GM19397 (cell line): ENCODE results near the gene NELFA.

Source experiments
- ATAC-seq: cut with Tn5 transposase; IDR thresholded peaks from one replicate; pipeline ENCODE4 v1.9.1; 2021; ENCODE audit warnings: mild to moderate bottlenecking, moderate library complexity; ENCODE audit not compliant: unreplicated experiment

The NELFA gene

DNA sequence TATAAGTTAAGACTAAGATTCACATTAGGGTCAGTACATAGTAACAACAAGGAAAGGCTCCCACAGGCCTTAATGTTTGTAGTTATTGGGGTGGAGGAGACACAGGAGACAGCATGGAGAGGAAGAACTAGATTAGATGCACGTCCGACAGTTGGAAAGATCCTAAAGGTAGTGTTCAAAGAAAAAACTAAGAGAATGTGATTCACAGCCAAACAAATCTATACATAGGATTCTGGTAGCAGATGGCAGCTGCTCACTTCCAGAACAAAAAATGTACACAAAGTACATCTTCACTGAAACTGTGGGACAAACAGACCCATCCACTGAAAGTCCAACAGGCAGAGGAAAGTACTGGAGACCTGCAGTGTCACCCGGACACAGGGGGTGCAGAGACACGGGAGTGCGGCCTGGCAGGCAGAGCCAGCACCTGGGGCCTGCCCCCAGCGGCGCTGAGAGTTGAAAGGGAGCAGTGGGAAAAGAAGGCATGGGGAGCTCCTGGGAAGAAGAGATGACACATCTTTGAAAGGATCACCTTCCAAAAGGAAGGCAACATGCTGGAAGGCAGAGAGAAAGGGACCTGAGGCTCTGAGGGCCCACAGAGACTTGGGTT is 40.0 kb downstream of the NELFA start:
- no peak for ATAC-seq

DNA sequence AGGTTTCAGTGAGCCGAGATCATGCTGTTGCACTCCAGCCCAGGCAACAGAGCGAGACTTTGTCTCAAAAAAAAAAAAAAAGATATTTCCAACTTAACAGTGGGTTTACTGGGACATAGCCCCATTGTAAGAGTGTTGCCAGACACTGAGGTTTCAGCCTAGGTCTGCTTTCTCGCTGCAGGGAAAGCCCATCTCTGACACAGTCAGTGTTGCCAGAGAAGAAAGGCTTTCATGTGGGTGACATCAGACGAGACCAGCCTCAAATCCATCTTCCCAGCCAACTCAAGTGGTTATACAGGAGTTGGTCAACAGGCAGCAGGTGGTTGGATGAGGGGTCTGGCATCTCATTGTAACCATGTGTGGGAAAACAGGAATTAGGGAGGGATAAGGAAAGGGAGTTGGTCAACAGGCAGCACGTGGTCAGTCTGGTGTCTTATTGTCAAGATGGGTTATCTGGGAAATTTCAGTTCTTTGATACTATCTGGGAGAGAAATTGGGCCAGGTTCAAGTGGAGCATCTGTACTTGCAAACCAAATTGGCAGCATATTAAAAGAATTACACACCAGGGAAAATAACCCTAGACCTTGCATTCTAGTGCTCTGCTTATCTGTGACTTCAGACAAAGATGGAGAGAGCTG is 41.1 kb downstream of the NELFA start:
- no peak for ATAC-seq

DNA sequence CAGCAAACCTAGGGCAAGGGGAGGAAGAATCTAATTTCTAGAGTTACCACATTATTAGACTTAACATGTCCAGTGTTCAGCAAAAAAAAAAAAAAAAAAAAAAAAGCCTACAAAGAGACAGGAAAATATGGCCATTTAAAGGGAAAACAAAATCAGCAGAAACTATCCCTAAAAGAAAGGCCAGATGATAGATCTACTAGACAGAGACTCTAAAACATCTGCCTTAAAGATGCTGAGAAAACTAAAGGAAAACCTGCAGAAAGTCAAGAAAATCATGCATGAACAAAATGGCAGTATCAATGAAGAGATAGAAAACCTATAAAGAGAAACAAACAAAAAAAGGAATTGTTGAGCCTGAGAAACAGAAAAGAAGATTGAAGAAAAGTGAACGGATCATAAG is 43.8 kb downstream of the NELFA start:
- ATAC-seq = no peak

DNA sequence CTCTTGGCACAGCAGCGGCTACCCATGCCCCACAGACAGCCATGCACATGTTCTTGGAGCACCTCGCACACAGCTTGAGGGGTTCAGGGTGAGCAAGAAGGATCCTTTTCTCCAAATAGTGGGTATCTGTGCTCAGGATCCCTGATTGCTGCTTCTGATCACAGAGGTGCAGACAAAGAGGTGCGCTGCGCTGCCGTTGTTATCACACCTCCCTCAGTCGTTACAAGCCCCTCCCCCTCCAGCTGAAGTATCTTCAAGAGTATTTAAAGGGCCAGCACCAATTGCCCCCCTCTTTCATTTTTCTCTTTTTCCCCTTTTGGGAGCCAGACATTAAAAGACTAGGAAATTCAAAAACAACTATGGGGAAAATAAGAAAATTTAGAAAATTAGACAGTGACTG is 44.3 kb downstream of the NELFA start:
- no peak for ATAC-seq

DNA sequence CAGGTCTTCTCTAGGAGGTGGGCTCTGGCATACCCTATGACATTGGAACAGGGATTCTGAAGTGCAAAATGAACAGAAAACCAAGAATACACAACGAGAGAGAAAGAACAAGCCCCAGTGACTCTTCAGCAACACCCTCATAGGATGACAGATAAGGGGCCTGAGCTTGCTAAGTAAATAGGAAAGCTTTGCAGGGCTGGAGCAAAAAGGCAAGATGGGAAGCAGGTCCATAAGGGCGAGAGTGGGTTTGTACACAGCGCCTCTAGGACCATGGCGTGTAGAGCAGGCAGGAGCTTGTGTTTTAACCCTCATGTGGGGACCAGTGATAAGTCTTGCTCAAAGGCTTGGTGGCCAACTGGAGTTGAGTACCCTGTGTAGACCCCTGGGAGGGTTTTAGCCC is 45.8 kb downstream of the NELFA start:
- no peak for ATAC-seq

GRCh38 chr4:1961563-1961962 is 47.2 kb downstream of the NELFA start:
- no peak for ATAC-seq

DNA sequence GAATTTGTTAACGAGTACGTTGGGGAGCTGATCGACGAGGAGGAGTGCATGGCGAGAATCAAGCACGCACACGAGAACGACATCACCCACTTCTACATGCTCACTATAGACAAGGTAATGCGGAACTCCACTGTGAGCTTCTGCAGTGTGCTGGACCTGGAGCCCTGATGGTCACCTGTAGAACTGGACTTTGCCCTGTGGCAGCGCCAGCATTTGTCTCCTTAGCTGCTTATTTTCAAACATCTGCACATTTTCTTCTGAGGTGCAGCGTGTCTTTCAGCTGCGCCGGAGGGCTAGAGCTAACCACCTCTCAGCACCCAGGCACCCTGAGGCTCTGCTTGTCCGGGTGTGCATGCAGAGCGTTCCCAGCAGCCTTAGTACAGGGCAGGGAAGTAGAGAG is 47.7 kb downstream of the NELFA start:
- no peak for ATAC-seq

GRCh38 chr4:1960170-1960825 is 48.5 kb downstream of the NELFA start:
- ATAC-seq = no peak

- no peak for ATAC-seq
Observed at GRCh38 chr4:1959104-1959384, 49.7 kb downstream of the NELFA start.

GRCh38 chr4:1958276-1959103 is 50.3 kb downstream of the NELFA start:
- no peak for ATAC-seq

DNA sequence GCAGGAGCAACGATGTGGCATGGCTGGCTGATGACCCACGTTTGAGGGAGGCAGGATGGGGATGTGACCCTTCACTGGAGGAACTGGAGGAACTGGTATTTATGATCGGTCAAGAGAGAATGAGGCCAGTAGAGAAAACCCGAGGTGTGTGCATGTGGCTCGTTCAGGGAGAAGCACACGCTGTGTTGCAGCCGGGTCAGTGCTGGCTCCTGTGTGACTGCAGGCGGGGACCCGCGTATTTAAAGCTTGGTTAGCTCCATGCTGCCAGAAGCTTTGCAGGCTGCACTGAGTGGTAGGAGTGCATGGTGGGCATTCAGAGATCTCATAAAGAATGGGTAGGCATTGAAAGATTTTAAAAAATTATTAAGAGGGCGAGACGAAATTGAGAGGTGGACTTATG is 52.1 kb downstream of the NELFA start:
- no peak for ATAC-seq

DNA sequence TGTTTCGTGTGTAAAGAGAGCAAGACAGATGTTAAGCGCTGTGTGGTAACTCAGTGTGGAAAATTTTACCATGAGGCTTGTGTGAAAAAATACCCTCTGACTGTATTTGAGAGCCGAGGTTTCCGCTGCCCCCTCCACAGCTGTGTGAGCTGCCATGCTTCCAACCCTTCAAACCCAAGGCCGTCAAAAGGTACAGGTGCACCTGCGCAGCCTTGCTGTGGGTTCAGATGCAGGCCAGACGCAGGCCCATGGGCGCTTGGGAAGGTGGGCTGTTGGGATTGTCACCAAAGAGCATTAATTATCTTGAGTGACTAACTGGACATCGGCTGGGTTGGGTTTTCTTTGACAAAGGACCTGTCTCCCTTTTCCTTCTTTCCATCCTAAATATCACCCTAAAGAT is 55.4 kb downstream of the NELFA start:
- no peak for ATAC-seq

DNA sequence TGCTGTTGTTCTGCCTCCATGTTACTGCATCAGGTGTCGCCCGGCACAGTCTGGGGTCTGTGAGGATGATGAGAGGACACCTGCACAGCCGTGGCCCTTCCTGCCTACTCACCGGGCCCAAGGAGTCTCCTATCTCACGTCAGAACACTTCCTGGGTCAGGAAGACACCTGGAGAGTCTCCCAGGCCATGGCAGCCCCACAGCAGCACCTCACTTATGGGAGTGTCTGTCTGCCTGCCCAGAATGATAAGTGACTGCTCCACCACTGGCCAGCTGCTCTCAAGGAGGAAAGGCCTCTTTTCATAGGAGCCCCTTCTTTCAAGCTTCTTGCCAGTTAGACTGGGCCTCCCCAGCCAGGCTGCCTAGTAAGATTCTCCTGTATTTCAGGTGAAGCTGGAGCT is 56.1 kb downstream of the NELFA start:
- no peak for ATAC-seq

GRCh38 chr4:1952058-1952700 is 56.6 kb downstream of the NELFA start:
- ATAC-seq = no peak

DNA sequence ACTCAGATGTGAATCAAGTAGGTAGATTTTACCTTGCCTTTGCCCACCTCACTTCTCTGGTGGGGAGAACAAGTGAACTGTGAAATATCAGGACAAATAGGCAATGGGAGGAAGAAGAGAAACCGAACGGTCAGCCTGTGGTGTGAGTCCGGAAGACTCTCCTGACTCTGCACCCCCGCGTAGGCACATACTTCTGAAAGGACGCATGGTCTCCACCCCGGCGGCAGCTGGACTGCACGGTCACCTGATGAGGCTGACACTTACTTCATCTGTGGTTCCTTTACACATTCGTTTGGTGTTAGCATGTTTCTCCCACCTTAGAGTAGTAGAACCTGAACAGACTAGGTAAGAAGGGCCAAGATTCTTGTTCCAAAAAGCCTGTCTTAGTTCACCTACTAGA is 58.4 kb downstream of the NELFA start:
- no peak for ATAC-seq

DNA sequence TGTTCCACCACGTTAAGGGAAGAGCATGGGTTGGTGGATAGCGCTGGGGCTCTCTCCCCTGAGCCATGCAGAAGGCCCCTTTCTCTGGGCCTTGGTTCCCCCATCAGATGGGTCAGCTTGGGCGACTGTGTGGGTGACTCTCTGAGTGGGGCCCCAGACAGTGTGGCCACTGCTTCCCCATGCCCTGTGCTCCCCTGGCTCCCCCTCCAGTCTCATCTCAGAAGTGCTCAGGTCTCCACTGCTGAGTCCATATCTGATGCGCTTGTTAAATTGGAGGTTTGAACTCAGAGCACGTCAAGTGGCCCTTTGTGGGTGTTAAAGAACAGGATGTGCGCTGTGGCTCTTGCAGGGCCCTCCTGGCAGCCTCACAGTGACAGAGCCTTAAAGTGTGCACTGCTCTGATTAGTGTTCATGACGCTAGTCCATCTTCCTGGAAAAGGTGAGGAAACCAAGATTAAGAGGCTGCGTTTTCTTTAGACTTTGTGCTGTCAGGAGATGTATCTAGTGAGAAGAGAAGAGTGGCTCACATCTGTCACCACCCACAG is 59.8 kb downstream of the NELFA start:
- no peak for ATAC-seq

DNA sequence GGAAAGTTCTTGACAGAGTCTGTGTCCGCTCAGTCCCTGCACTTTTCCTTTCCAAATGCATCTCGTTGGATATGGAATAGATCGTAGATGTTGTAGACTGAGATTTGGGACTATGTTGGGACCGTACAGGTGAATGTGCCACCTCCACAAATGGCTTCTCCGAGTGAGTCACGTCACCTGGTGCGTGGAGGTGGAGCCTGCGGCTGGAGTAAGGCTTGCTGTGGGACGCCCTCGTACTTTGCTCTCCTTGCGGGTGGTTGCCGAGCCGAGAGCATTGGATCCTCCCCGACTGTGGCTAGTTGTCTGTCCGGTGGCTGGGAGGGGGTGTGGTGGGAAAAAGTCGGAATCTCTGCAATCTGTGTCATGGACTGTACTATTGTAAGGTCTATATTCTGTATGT is 60.5 kb downstream of the NELFA start:
- ATAC-seq = no peak

- ATAC-seq = no peak
Observed at GRCh38 chr4:1945912-1946311, 62.9 kb downstream of the NELFA start.

DNA sequence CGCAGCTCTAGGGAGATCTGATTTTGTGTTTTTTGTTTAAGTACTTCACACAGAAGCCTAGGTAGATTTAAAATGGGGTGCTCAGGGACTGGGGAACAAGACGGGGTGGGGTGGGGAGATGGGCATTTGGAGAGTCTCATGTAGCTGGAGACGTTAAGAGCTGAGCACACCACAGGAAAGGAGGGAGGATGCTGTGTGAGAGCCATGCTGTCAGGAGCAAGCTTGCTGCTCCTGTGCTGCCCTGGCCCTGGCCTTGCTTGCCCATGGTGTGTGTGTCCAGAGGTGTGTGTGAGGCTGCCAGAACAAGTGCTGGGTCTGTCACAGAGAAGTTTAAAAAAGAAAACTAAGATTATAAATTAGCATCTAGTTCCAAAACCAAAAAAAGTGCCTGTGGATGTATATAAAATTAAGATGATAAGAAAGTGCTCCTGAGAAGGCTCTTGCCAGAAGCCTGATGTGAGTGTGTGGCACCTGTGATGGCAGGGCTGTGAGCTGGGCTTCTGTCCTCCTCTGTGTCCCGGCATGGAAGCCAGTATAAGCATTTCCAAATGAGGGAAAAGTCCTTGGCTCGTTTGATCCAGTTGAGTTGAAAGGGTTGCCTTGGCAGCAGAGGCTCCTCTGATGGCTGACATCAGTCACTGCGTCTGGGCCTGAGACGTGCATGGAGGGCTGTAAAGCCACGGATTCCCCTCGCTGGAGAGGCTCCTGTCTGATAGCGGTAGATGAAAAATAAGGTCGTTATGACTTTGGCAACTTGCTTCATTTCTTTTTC is 63.5 kb downstream of the NELFA start:
- no peak for ATAC-seq

- no peak for ATAC-seq
Observed at GRCh38 chr4:1943928-1944327, 64.8 kb downstream of the NELFA start.
